Tibial artery (tissue), 4 donors: ENCODE measurements around the gene MTFP1.

Experiments
- DNase-seq, 2 donors: peaks; one replicate each; pipeline ENCODE4 v3.0.0-alpha.2; 2019
- H3K27ac ChIP-seq, 2 donors: fragments of 200-600 bp; sonication (generic) in 1 of 2; 1 replicate in 1 of 2; 2 replicates in 1 of 2; pipeline ENCODE4 v1.5.1; 2018 to 2019; ENCODE audit warnings: mild to moderate bottlenecking in 1 of 2
- H3K27me3 ChIP-seq, 2 donors: fragments of 200-600 bp; sonication (generic) in 1 of 2; one replicate each; pipeline versions ENCODE4 v1.5.1 to v1.6.0; 2016 to 2019
- H3K36me3 ChIP-seq, 3 donors: fragments of 200-600 bp; sonication (generic) in 2 of 3; one replicate each; pipeline ENCODE4 v1.5.1; 2016 to 2019; ENCODE audit warnings: mild to moderate bottlenecking in 2 of 3
- H3K4me1 ChIP-seq, 4 donors: fragments of 200-600 bp; sonication (generic) in 2 of 4; 1 replicate in 3 of 4; 2 replicates in 1 of 4; pipeline ENCODE4 v1.5.1; 2016 to 2019
- H3K4me3 ChIP-seq, 2 donors: fragments of 200-600 bp; sonication (generic) in 1 of 2; 1 replicate in 1 of 2; 2 replicates in 1 of 2; pipeline ENCODE4 v1.5.1; 2018 to 2019; ENCODE audit warnings: mild to moderate bottlenecking in 2 of 2
- H3K9me3 ChIP-seq, 3 donors: fragments of 200-600 bp; sonication (generic) in 1 of 3; one replicate each; pipeline ENCODE4 v1.5.1; 2016 to 2019
- CTCF ChIP-seq, 2 experiments: fragments of 200-600 bp in 1 of 2; fragments of 450-650 bp in 1 of 2; IDR thresholded peaks; one replicate each; pipeline ENCODE4 v1.5.1; 2017 to 2019; ENCODE audit warnings: antibody characterized with exemption in 2 of 2, mild to moderate bottlenecking in 1 of 2, moderate library complexity in 1 of 2
- intact Hi-C: fragments of 100-400 bp; cut with DNase I; formaldehyde crosslinking; loops from one replicate; pipeline ENCODE4 v1.15.0; 2023; ENCODE audit warnings: low total_unique reads

Gene MTFP1

GRCh38 chr22:30429887-30430286, 4.3 kb downstream of the MTFP1 start:
- DNase-seq: no peak
- Histone ChIP-seq H3K27me3 (no peaks in the 10 kb centered on the region), H3K4me3 (no peak overlapping the region), H3K4me1 (peaks cover 0 to 21% (median 17%) of the 10 kb centered on the region in 4 donors), H3K27ac (no peak overlapping the region), H3K9me3 (no peaks in the 10 kb centered on the region), H3K36me3 (no peaks in the 10 kb centered on the region)
- intact Hi-C loops: no loop called here
- TF ChIP-seq CTCF (IDR thresholded peaks at IDR 0.05): no peak

- H3K27ac ChIP-seq: no peak overlapping the region
- peaks cover 0 to 10% (median 8%) of the 10 kb centered on the region in 4 donors for H3K4me1 ChIP-seq
- no peaks in the 10 kb centered on the region for H3K9me3 ChIP-seq
- no peak for TF ChIP-seq CTCF (IDR thresholded peaks at IDR 0.05)
- H3K4me3 ChIP-seq: no peak overlapping the region
- no peaks in the 10 kb centered on the region for H3K27me3 ChIP-seq
- no peak for DNase-seq
- no peaks in the 10 kb centered on the region for H3K36me3 ChIP-seq
- intact Hi-C loops: no loop called here
These were observed 5.4 kb downstream of the MTFP1 start for GRCh38 chr22:30430933-30431332.

GRCh38 chr22:30432096-30432495, 6.5 kb downstream of the MTFP1 start:
- Histone ChIP-seq H3K4me1 (no peaks in the 10 kb centered on the region), H3K9me3 (no peaks in the 10 kb centered on the region), H3K27me3 (no peaks in the 10 kb centered on the region), H3K27ac (no peak overlapping the region), H3K4me3 (no peak overlapping the region), H3K36me3 (no peaks in the 10 kb centered on the region)
- intact Hi-C loops: no loop called here
- DNase-seq: no peak
- no peak for TF ChIP-seq CTCF (IDR thresholded peaks at IDR 0.05)

- H3K4me3 ChIP-seq: no peak overlapping the region
- H3K27me3 ChIP-seq: no peaks in the 10 kb centered on the region
- H3K27ac ChIP-seq: no peak overlapping the region
- TF ChIP-seq CTCF (IDR thresholded peaks at IDR 0.05): no peak
- H3K4me1 ChIP-seq: no peaks in the 10 kb centered on the region
- no peak for DNase-seq
- H3K36me3 ChIP-seq: no peaks in the 10 kb centered on the region
- no peaks in the 10 kb centered on the region for H3K9me3 ChIP-seq
- intact Hi-C loops: no loop called here
These were observed 7.0 kb downstream of the MTFP1 start for GRCh38 chr22:30432520-30432919.

- Histone ChIP-seq H3K4me1 (no peaks in the 10 kb centered on the region), H3K27me3 (no peaks in the 10 kb centered on the region), H3K4me3 (no peak overlapping the region), H3K9me3 (no peaks in the 10 kb centered on the region), H3K36me3 (no peaks in the 10 kb centered on the region), H3K27ac (no peak overlapping the region)
- no peak for TF ChIP-seq CTCF (IDR thresholded peaks at IDR 0.05)
- intact Hi-C loops: no loop called here
- no peak for DNase-seq
These were observed 7.7 kb downstream of the MTFP1 start for GRCh38 chr22:30433227-30433626.

- no peaks in the 10 kb centered on the region for H3K36me3 ChIP-seq
- peaks cover 0 to 4% of the 10 kb centered on the region in 2 donors for H3K27me3 ChIP-seq
- H3K4me1 ChIP-seq: no peaks in the 10 kb centered on the region
- H3K9me3 ChIP-seq: no peaks in the 10 kb centered on the region
- no peak for DNase-seq
- intact Hi-C loops: no loop called here
- no peak overlapping the region for H3K4me3 ChIP-seq
- TF ChIP-seq CTCF (IDR thresholded peaks at IDR 0.05): no peak
- H3K27ac ChIP-seq: no peak overlapping the region
These were observed 8.2 kb downstream of the MTFP1 start for GRCh38 chr22:30433773-30434172.
